ENCODE data around the gene RBM8A. TPM values are rescaled to one million over a fixed set of nuclear protein-coding genes. Genes with fewer than 3 reads are reported as not detected.
A peak's percentile ranks its signal among the peaks of the same experiment; 100 is the strongest.

RBM8A gene
- total and polyA plus RNA-seq, 3 donors from 2014 or later: 123 to 174 (median 158) TPM

- peak overlapping the region; percentile 60 to 79 for H3K27ac ChIP-seq
- H3K4me3 ChIP-seq: peak overlapping the region; percentile 43
- no peaks in the 10 kb centered on the region for H3K36me3 ChIP-seq (ENCODE audit: low read depth, missing control alignments)
- no peaks in the 10 kb centered on the region for H3K9me3 ChIP-seq
- TF ChIP-seq POLR2A (IDR thresholded peaks at IDR 0.05): no peak
- TF ChIP-seq CTCF (IDR thresholded peaks at IDR 0.05): no peak
- peak; percentile 58 for DNase-seq
- H3K27me3 ChIP-seq: no peaks in the 10 kb centered on the region
- 2 to 17% methylated on average over 31 to 47 of the region's 47 CpGs for WGBS, 2 donors
- H3K4me1 ChIP-seq: peaks cover 18% of the 10 kb centered on the region
- intact Hi-C loops (cut with DNase I; ENCODE audit: low total_unique reads): no loop called here
Observed at GRCh38 chr1:145871994-145872924, 55.0 kb downstream of the RBM8A start.

Other genes starting within 250 kb of the RBM8A start
- gene PDZK1, start 220.1 kb downstream of the RBM8A start, total RNA-seq: 1 to 10 TPM in 1 of 2 donors, under 1 TPM in 1; 0.94 to 1.5 TPM
- 3.5 TPM for gene PDZK1, start 220.1 kb downstream of the RBM8A start, polyA plus RNA-seq (ENCODE audit: insufficient read depth, low read depth, low replicate concordance)
- under 1 TPM in 1 of 2 donors, not detected in 1; 0.31 TPM for gene CD160, start 208.0 kb downstream of the RBM8A start, total RNA-seq
- gene CD160, start 208.0 kb downstream of the RBM8A start, polyA plus RNA-seq (ENCODE audit: insufficient read depth, low read depth, low replicate concordance): 0.45 TPM
- 10 to 100 TPM; 24.4 to 29.1 TPM for gene RNF115, start 103.4 kb downstream of the RBM8A start, total RNA-seq
- 13.8 TPM for gene RNF115, start 103.4 kb downstream of the RBM8A start, polyA plus RNA-seq (ENCODE audit: insufficient read depth, low read depth, low replicate concordance)
- 10 to 100 TPM; 56.2 to 63.8 TPM for gene POLR3C, start 103.3 kb downstream of the RBM8A start, total RNA-seq
- gene POLR3C, start 103.3 kb downstream of the RBM8A start, polyA plus RNA-seq (ENCODE audit: insufficient read depth, low read depth, low replicate concordance): 73.3 TPM
- gene NUDT17, start 81.9 kb downstream of the RBM8A start, total RNA-seq: 10 to 100 TPM in 1 of 2 donors, 1 to 10 TPM in 1; 9.5 to 13.1 TPM
- 9.5 TPM for gene NUDT17, start 81.9 kb downstream of the RBM8A start, polyA plus RNA-seq (ENCODE audit: insufficient read depth, low read depth, low replicate concordance)
- gene PIAS3, start 68.4 kb downstream of the RBM8A start, total RNA-seq: 10 to 100 TPM; 39.8 to 40.1 TPM
- gene PIAS3, start 68.4 kb downstream of the RBM8A start, polyA plus RNA-seq (ENCODE audit: insufficient read depth, low read depth, low replicate concordance): 30.9 TPM
- 1 to 10 TPM; 1.3 to 1.7 TPM for gene ANKRD35, start 41.6 kb downstream of the RBM8A start, total RNA-seq
- gene ANKRD35, start 41.6 kb downstream of the RBM8A start, polyA plus RNA-seq (ENCODE audit: insufficient read depth, low read depth, low replicate concordance): 3.3 TPM
- 1 to 10 TPM; 4.3 to 6.3 TPM for gene ITGA10, start 17.4 kb downstream of the RBM8A start, total RNA-seq
- gene ITGA10, start 17.4 kb downstream of the RBM8A start, polyA plus RNA-seq (ENCODE audit: insufficient read depth, low read depth, low replicate concordance): 3.4 TPM
- gene PEX11B, start 8.8 kb downstream of the RBM8A start, total RNA-seq: 10 to 100 TPM; 42.1 to 42.7 TPM
- 54.8 TPM for gene PEX11B, start 8.8 kb downstream of the RBM8A start, polyA plus RNA-seq (ENCODE audit: insufficient read depth, low read depth, low replicate concordance)
- gene LIX1L, start 30.5 kb upstream of the RBM8A start, total RNA-seq: 10 to 100 TPM; 15.8 to 20.6 TPM
- gene LIX1L, start 30.5 kb upstream of the RBM8A start, polyA plus RNA-seq (ENCODE audit: insufficient read depth, low read depth, low replicate concordance): 16.6 TPM
- under 1 TPM; 0.31 to 0.43 TPM for gene ANKRD34A, start 37.1 kb upstream of the RBM8A start, total RNA-seq
- 0.51 TPM for gene ANKRD34A, start 37.1 kb upstream of the RBM8A start, polyA plus RNA-seq (ENCODE audit: insufficient read depth, low read depth, low replicate concordance)
- 10 to 100 TPM; 20.9 to 23.5 TPM for gene POLR3GL, start 37.2 kb upstream of the RBM8A start, total RNA-seq
- 37.9 TPM for gene POLR3GL, start 37.2 kb upstream of the RBM8A start, polyA plus RNA-seq (ENCODE audit: insufficient read depth, low read depth, low replicate concordance)
- 100 to 1,000 TPM; 268 to 328 TPM for gene TXNIP, start 69.1 kb upstream of the RBM8A start, total RNA-seq
- 274 TPM for gene TXNIP, start 69.1 kb upstream of the RBM8A start, polyA plus RNA-seq (ENCODE audit: insufficient read depth, low read depth, low replicate concordance)
- gene HJV, start 94.3 kb upstream of the RBM8A start, total RNA-seq: under 1 TPM in 1 of 2 donors, not detected in 1; 0.43 TPM
- 7.7 TPM for gene HJV, start 94.3 kb upstream of the RBM8A start, polyA plus RNA-seq (ENCODE audit: insufficient read depth, low read depth, low replicate concordance)
- 1 to 10 TPM; 4.0 to 5.6 TPM for gene NBPF10, start 217.3 kb upstream of the RBM8A start, total RNA-seq
- gene NBPF10, start 217.3 kb upstream of the RBM8A start, polyA plus RNA-seq (ENCODE audit: insufficient read depth, low read depth, low replicate concordance): 2.3 TPM